Vagina (tissue), 2 donors: ENCODE results near the gene EYS. TPM values are rescaled to one million over a fixed set of nuclear protein-coding genes. Genes with fewer than 3 reads are reported as not detected.

ENCODE experiments used
- DNase-seq, 2 donors: peaks; one replicate each; pipeline ENCODE4 v3.0.0-alpha.2; 2017; ENCODE audit errors: extremely low spot score in 2 of 2
- H3K27ac ChIP-seq: fragments of 200-600 bp; sonication (generic); one replicate; pipeline ENCODE4 v1.5.1; 2019
- H3K27me3 ChIP-seq: fragments of 200-600 bp; sonication (generic); one replicate; pipeline ENCODE4 v1.5.1; 2019
- H3K36me3 ChIP-seq, 2 donors: fragments of 200-600 bp; sonication (generic); one replicate each; pipeline ENCODE4 v1.5.1; 2017 to 2019
- H3K4me1 ChIP-seq: fragments of 200-600 bp; sonication (generic); one replicate; pipeline ENCODE4 v1.5.1; 2019
- H3K4me3 ChIP-seq, 2 donors: fragments of 200-600 bp; sonication (generic); 1 replicate in 1 of 2; 2 replicates in 1 of 2; pipeline ENCODE4 v1.5.1; 2016 to 2019
- H3K9me3 ChIP-seq: fragments of 200-600 bp; sonication (generic); one replicate; pipeline ENCODE4 v1.5.1; 2019
- POLR2A ChIP-seq, 2 donors: fragments of 450-650 bp; IDR thresholded peaks; one replicate each; pipeline ENCODE4 v1.6.1; 2017; ENCODE audit warnings: antibody characterized with exemption in 2 of 2, mild to moderate bottlenecking in 2 of 2, moderate library complexity in 2 of 2
- POLR2AphosphoS5 ChIP-seq, 2 donors: sonication (generic); formaldehyde crosslinking; IDR thresholded peaks; one replicate each; pipeline ENCODE4 v1.9.0; 2017; ENCODE audit warnings: antibody characterized with exemption in 2 of 2, mild to moderate bottlenecking in 2 of 2, low read depth in 1 of 2; ENCODE audit not compliant: insufficient read depth in 1 of 2
- intact Hi-C: fragments of 100-400 bp; cut with DNase I; formaldehyde crosslinking; loops from one replicate; pipeline ENCODE4 v1.15.1; 2023
- total RNA-seq: library from RNA; depleted of rRNA; stranded (reverse); fragments of >200 nt; gene quantifications from one replicate; pipeline ENCODE4 v1.2.3, GENCODE V29; 2016
- TF ChIP-seq, protein P1 (sequence below), 3 experiments: fragments of 450-650 bp in 2 of 3; fragments of 200-600 bp in 1 of 3; sonication (generic) in 1 of 3; IDR thresholded peaks; one replicate each; pipeline ENCODE4 v1.5.1; 2017 to 2019; ENCODE audit warnings: antibody characterized with exemption in 3 of 3, mild to moderate bottlenecking in 2 of 3, moderate library complexity in 2 of 3

EYS gene
- total RNA-seq, 1 donor from 2014 or later, result not detected

DNA sequence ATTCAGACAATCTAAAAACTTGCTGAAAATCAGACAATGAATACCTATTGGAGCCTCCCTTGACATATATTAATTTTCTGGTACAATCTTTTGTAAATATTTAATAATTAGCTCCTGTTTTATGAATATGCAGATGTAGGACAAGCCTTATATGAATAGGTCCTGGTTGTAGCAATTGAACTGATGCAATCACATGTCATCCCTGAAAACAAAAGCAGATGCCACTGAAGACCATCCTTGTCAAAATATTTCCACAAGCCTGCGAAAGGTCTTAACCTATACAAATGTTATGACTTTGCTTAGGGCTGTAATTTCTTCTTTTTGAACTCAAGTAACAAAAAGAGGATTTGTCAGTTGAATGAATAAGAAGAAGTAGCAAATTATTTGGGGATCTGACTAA is 722.1 kb downstream of the EYS start:
- intact Hi-C loops, result no loop called here
- no peaks in the 10 kb centered on the region for H3K4me1 ChIP-seq

DNA sequence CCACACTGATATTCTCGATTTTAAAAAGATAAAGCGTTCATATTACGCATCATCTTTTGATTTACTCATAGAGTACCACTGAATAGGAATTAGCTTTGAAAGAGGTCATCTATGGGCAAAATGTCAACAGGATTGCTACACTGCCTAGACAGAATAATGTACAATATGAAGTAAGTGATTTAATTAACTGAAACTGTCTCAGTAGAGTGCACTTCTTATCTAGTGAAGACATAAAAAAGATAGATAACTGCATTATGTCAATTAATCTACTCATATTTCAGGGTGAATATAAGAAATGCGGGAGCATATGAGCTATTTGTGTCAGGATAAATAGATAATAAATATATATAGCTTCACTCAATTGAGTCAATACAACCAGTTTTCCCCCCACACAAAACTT is 723.9 kb downstream of the EYS start:
- DNase-seq, result no peak
- Histone ChIP-seq H3K27ac (no peak overlapping the region), H3K36me3 (no peaks in the 10 kb centered on the region), H3K4me3 (no peak overlapping the region), H3K4me1 (no peaks in the 10 kb centered on the region), H3K9me3 (no peaks in the 10 kb centered on the region), H3K27me3 (no peaks in the 10 kb centered on the region)
- TF ChIP-seq, protein P1, sequence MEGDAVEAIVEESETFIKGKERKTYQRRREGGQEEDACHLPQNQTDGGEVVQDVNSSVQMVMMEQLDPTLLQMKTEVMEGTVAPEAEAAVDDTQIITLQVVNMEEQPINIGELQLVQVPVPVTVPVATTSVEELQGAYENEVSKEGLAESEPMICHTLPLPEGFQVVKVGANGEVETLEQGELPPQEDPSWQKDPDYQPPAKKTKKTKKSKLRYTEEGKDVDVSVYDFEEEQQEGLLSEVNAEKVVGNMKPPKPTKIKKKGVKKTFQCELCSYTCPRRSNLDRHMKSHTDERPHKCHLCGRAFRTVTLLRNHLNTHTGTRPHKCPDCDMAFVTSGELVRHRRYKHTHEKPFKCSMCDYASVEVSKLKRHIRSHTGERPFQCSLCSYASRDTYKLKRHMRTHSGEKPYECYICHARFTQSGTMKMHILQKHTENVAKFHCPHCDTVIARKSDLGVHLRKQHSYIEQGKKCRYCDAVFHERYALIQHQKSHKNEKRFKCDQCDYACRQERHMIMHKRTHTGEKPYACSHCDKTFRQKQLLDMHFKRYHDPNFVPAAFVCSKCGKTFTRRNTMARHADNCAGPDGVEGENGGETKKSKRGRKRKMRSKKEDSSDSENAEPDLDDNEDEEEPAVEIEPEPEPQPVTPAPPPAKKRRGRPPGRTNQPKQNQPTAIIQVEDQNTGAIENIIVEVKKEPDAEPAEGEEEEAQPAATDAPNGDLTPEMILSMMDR (IDR thresholded peaks at IDR 0.05), result no peak
- TF ChIP-seq POLR2AphosphoS5 (IDR thresholded peaks at IDR 0.05; ENCODE audit: insufficient read depth in 1 of 2, low read depth in 1 of 2) (no peak), POLR2A (IDR thresholded peaks at IDR 0.05) (no peak)
- intact Hi-C loops, result no loop called here

More for the DNA sequence above, 722.1 kb downstream of the EYS start:
- no peaks in the 10 kb centered on the region for H3K27me3 ChIP-seq
- no peak overlapping the region for H3K4me3 ChIP-seq
- no peak for TF ChIP-seq POLR2AphosphoS5 (IDR thresholded peaks at IDR 0.05; ENCODE audit: insufficient read depth in 1 of 2, low read depth in 1 of 2)
- no peak for TF ChIP-seq POLR2A (IDR thresholded peaks at IDR 0.05)
- TF ChIP-seq, protein P1 (IDR thresholded peaks at IDR 0.05), result no peak
- no peak for DNase-seq
- H3K36me3 ChIP-seq, result no peaks in the 10 kb centered on the region
- H3K9me3 ChIP-seq, result no peaks in the 10 kb centered on the region
- H3K27ac ChIP-seq, result no peak overlapping the region

DNA sequence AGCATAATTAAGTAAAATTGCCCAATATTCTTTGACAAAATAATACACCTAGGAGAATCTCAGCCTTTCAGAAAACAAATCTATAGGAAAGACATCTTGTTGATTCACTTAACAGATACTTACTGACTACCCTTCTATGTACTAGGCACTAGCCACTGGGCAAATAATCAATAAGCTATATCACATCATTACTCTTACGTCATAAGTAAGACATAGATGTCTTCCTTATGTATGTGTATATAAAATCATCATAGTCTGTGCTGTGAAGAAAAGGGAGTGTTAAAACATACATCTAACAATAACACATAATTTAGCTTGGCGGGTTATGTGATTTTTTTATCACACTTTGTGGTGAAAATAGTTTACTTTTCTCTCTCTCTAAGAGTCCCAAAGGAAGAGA is 733.9 kb downstream of the EYS start:
- Histone ChIP-seq H3K4me3 (no peak overlapping the region), H3K27ac (no peak overlapping the region), H3K36me3 (no peaks in the 10 kb centered on the region), H3K4me1 (no peaks in the 10 kb centered on the region), H3K27me3 (no peaks in the 10 kb centered on the region), H3K9me3 (no peaks in the 10 kb centered on the region)
- TF ChIP-seq POLR2A (IDR thresholded peaks at IDR 0.05) (no peak), POLR2AphosphoS5 (IDR thresholded peaks at IDR 0.05; ENCODE audit: insufficient read depth in 1 of 2, low read depth in 1 of 2) (no peak)
- TF ChIP-seq, protein P1 (IDR thresholded peaks at IDR 0.05), result no peak
- DNase-seq, result no peak
- intact Hi-C loops, result no loop called here

DNA sequence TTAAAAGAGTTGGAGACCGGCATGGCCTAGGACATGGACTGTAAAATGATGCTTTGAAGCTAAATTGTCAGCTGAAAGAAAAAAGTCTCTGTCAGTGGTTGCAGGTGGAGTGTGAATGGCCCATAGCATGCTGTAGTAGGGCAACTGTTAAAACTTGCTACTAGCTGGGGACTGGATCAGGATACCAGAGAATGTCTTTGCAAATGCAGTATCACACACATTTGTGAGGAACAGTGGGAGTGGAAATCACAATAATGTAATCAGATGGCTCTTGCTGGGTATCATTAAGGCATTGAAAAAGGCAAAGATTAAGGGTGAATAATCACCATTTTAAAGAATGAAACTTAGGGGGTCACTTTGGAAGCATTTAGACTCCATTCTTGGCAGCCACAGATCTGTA is 737.9 kb downstream of the EYS start:
- Histone ChIP-seq H3K27ac (no peak overlapping the region), H3K27me3 (no peaks in the 10 kb centered on the region), H3K9me3 (no peaks in the 10 kb centered on the region), H3K4me1 (no peaks in the 10 kb centered on the region), H3K36me3 (no peaks in the 10 kb centered on the region), H3K4me3 (no peak overlapping the region)
- intact Hi-C loops, result no loop called here
- TF ChIP-seq POLR2A (IDR thresholded peaks at IDR 0.05) (no peak), POLR2AphosphoS5 (IDR thresholded peaks at IDR 0.05; ENCODE audit: insufficient read depth in 1 of 2, low read depth in 1 of 2) (no peak)
- TF ChIP-seq, protein P1 (IDR thresholded peaks at IDR 0.05), result no peak
- no peak for DNase-seq

DNA sequence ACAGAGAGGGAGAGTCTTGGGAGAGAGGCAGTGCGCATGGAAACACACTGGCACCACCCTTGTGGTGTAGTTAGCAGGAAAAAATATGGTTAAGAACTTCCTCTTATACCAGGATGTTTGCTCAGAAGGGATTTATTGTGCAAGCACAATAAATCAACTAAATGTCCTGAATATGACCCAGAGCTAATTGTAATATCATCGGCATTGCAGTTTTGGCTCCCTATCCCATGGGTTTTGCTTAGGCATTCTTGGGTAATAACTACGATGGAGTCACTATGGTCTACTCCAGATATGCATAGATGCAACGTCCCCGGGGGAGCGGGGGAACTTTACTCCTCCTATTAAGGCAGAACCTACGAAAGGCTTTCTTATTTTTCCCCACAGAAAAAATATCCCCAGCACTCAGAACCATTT is 751.6 kb downstream of the EYS start:
- no peaks in the 10 kb centered on the region for H3K4me1 ChIP-seq
- H3K9me3 ChIP-seq, result no peaks in the 10 kb centered on the region
- H3K27me3 ChIP-seq, result no peaks in the 10 kb centered on the region
- intact Hi-C loops, result no loop called here
- no peak for DNase-seq
- no peak overlapping the region for H3K4me3 ChIP-seq
- H3K36me3 ChIP-seq, result no peaks in the 10 kb centered on the region
- no peak overlapping the region for H3K27ac ChIP-seq
- TF ChIP-seq, protein P1 (IDR thresholded peaks at IDR 0.05), result no peak
